CD4-positive, CD25-positive, alpha-beta regulatory T cell (primary cell): ENCODE data around the gene SP140. TPM values are rescaled to one million over a fixed set of nuclear protein-coding genes. Genes with fewer than 3 reads are reported as not detected.

Experiments
- ATAC-seq, 2 donors: fragments of 150-1000 bp; cut with Tn5 transposase; one replicate each; pipeline ENCODE4 v1.10.0; 2021; ENCODE audit warnings: low read depth in 2 of 2, moderate number of reproducible peaks in 2 of 2, moderate library complexity in 1 of 2
- DNase-seq, 3 donors: peaks; one replicate each; pipeline versions ENCODE4 v3.0.0 to v3.0.0-alpha.2; 2012 to 2022; ENCODE audit warnings: mixed read lengths in 1 of 3
- H3K27ac ChIP-seq: one replicate; pipeline ENCODE4 v1.7.0; 2013; ENCODE audit warnings: mild to moderate bottlenecking, low read length; ENCODE audit not compliant: insufficient read depth, poor library complexity, severe bottlenecking
- H3K27me3 ChIP-seq: one replicate; pipeline ENCODE4 v1.7.0; 2013; ENCODE audit warnings: low read length; ENCODE audit not compliant: control insufficient read depth, insufficient read depth
- H3K36me3 ChIP-seq: one replicate; pipeline ENCODE4 v1.7.0; 2013; ENCODE audit warnings: mild to moderate bottlenecking, low read length, moderate library complexity; ENCODE audit not compliant: control insufficient read depth, insufficient read depth
- H3K4me1 ChIP-seq: 2 replicates; pipeline ENCODE4 v1.7.0; 2013; ENCODE audit warnings: mild to moderate bottlenecking, low read length; ENCODE audit not compliant: insufficient read depth, control insufficient read depth, poor library complexity, severe bottlenecking
- H3K4me3 ChIP-seq: one replicate; pipeline ENCODE4 v1.7.0; 2013; ENCODE audit warnings: low read depth, mild to moderate bottlenecking, low read length, moderate library complexity
- H3K9me3 ChIP-seq, 2 experiments: 1 replicate in 1 of 2; 2 replicates in 1 of 2; pipeline ENCODE4 v1.7.0; 2013; ENCODE audit warnings: low read length in 2 of 2, mild to moderate bottlenecking in 1 of 2, moderate library complexity in 1 of 2; ENCODE audit not compliant: control insufficient read depth in 2 of 2
- H3K27ac Mint-ChIP-seq, 3 donors: one replicate each; pipeline ENCODE4 v1.8.0; 2020 to 2022; ENCODE audit warnings: mild to moderate bottlenecking in 3 of 3, mixed read lengths in 3 of 3, moderate library complexity in 2 of 3
- H3K27me3 Mint-ChIP-seq: one replicate; pipeline ENCODE4 v1.8.0; 2022; ENCODE audit warnings: mild to moderate bottlenecking, mixed read lengths
- H3K36me3 Mint-ChIP-seq: one replicate; pipeline ENCODE4 v1.8.0; 2020; ENCODE audit warnings: mixed read lengths
- H3K4me1 Mint-ChIP-seq, 4 donors: one replicate each; pipeline ENCODE4 v1.8.0; 2020 to 2022; ENCODE audit warnings: mixed read lengths in 4 of 4, mild to moderate bottlenecking in 1 of 4
- H3K4me3 Mint-ChIP-seq, 4 donors: one replicate each; pipeline ENCODE4 v1.8.0; 2020 to 2022; ENCODE audit warnings: mild to moderate bottlenecking in 4 of 4, mixed read lengths in 4 of 4, moderate library complexity in 3 of 4
- H3K9me3 Mint-ChIP-seq, 7 donors: one replicate each; pipeline ENCODE4 v1.8.0; 2020 to 2022; ENCODE audit warnings: mixed read lengths in 7 of 7, mild to moderate bottlenecking in 3 of 7, moderate library complexity in 2 of 7
- polyA plus RNA-seq, 4 donors: library from polyadenylated mRNA; unstranded; fragments of 300-500 nt; fragmentation: Illumina TruSeq; gene quantifications; one replicate each; pipeline ENCODE4 v1.2.3, GENCODE V29; 2021
- total RNA-seq: library from RNA; stranded (reverse); gene quantifications from one replicate; pipeline ENCODE4 v1.2.3, GENCODE V29; 2022

SP140 gene
- total and polyA plus RNA-seq, 5 donors from 2014 or later = 22.4 to 100 (median 32.6) TPM

DNA sequence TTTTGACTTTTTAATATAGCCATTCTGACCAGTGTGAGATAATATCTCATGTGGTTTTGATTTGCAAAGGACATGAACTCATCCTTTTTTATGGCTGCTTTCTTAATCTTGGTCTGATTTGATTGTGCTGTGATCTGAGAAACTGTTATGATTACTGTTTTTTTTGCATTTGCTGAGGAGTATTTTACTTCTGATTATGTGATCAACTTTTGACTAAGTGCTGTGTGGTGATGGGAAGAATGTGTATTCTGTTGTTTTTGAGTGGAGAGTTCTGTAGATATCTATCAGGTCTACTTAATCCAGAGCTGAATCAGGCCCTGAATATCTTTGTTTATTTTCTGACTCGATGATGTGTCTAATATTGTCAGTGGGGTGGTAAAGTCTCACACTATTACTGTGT lies 118.2 kb downstream of the SP140 start:
- DNase-seq = no peak
- no peaks in the 10 kb centered on the region for H3K27me3 Mint-ChIP-seq
- peaks cover 43% of the 10 kb centered on the region for H3K36me3 Mint-ChIP-seq
- no peaks in the 10 kb centered on the region for H3K27me3 ChIP-seq
- ATAC-seq = no peak
- peak overlapping the region; percentile 2 to 95 (median 84) for H3K27ac Mint-ChIP-seq
- H3K4me3 ChIP-seq = no peak overlapping the region
- H3K27ac ChIP-seq = no peak overlapping the region
- peaks cover 12 to 19% of the 10 kb centered on the region in 2 experiments for H3K9me3 ChIP-seq
- peak overlapping the region in 3 of 4 donors; percentile 6 to 67 (median 9) for H3K4me3 Mint-ChIP-seq
- peaks cover 30% of the 10 kb centered on the region for H3K36me3 ChIP-seq
- peaks cover 4 to 28% (median 15%) of the 10 kb centered on the region in 7 donors for H3K9me3 Mint-ChIP-seq
- peaks cover 25% of the 10 kb centered on the region for H3K4me1 ChIP-seq
- peaks cover 42 to 56% (median 50%) of the 10 kb centered on the region in 4 donors for H3K4me1 Mint-ChIP-seq

- Histone ChIP-seq H3K4me3 (peak overlapping the region; percentile 5), H3K4me1 (peaks cover 28% of the 10 kb centered on the region), H3K27me3 (no peaks in the 10 kb centered on the region), H3K36me3 (peaks cover 30% of the 10 kb centered on the region), H3K9me3 (peaks cover 12 to 19% of the 10 kb centered on the region in 2 experiments), H3K27ac (no peak overlapping the region)
- H3K27me3 Mint-ChIP-seq = no peaks in the 10 kb centered on the region
- H3K36me3 Mint-ChIP-seq = peaks cover 55% of the 10 kb centered on the region
- H3K4me3 Mint-ChIP-seq = peak overlapping the region in 2 of 4 donors; percentile 3 to 9
- H3K9me3 Mint-ChIP-seq = peaks cover 4 to 28% (median 15%) of the 10 kb centered on the region in 7 donors
- peak overlapping the region in 2 of 3 donors; percentile 76 to 83 for H3K27ac Mint-ChIP-seq
- DNase-seq = no peak
- ATAC-seq = no peak
- H3K4me1 Mint-ChIP-seq = peaks cover 62 to 79% (median 71%) of the 10 kb centered on the region in 4 donors
Observed at GRCh38 chr2:230346465-230346864, 120.9 kb downstream of the SP140 start.

- ATAC-seq (no peak), DNase-seq (no peak)
- H3K27ac Mint-ChIP-seq = peak overlapping the region; percentile 8 to 83 (median 76)
- Histone ChIP-seq H3K27me3 (no peaks in the 10 kb centered on the region), H3K4me1 (peaks cover 28% of the 10 kb centered on the region), H3K36me3 (peaks cover 33% of the 10 kb centered on the region), H3K27ac (no peak overlapping the region), H3K9me3 (peaks cover 12 to 19% of the 10 kb centered on the region in 2 experiments), H3K4me3 (no peak overlapping the region)
- H3K36me3 Mint-ChIP-seq = peaks cover 56% of the 10 kb centered on the region
- no peak overlapping the region for H3K4me3 Mint-ChIP-seq
- H3K4me1 Mint-ChIP-seq = peaks cover 64 to 77% (median 72%) of the 10 kb centered on the region in 4 donors
- no peaks in the 10 kb centered on the region for H3K27me3 Mint-ChIP-seq
- peaks cover 4 to 28% (median 15%) of the 10 kb centered on the region in 7 donors for H3K9me3 Mint-ChIP-seq
Observed at GRCh38 chr2:230346921-230347533, 121.5 kb downstream of the SP140 start.

GRCh38 chr2:230347659-230348305 lies 122.2 kb downstream of the SP140 start:
- Mint-ChIP-seq H3K27ac (peak overlapping the region; percentile 17 to 97 (median 83)), H3K36me3 (peaks cover 55% of the 10 kb centered on the region), H3K27me3 (no peaks in the 10 kb centered on the region), H3K4me3 (peak overlapping the region; percentile 27 to 68 (median 50)), H3K9me3 (peaks cover 3 to 25% (median 15%) of the 10 kb centered on the region in 7 donors), H3K4me1 (peaks cover 64 to 75% (median 68%) of the 10 kb centered on the region in 4 donors)
- DNase-seq (peak in 1 of 3 donors; percentile 82), ATAC-seq (peak; percentile 81)
- Histone ChIP-seq H3K9me3 (peaks cover 12 to 19% of the 10 kb centered on the region in 2 experiments), H3K36me3 (peaks cover 39% of the 10 kb centered on the region), H3K27ac (no peak overlapping the region), H3K4me1 (peaks cover 24% of the 10 kb centered on the region), H3K4me3 (peak overlapping the region; percentile 75), H3K27me3 (no peaks in the 10 kb centered on the region)

DNA sequence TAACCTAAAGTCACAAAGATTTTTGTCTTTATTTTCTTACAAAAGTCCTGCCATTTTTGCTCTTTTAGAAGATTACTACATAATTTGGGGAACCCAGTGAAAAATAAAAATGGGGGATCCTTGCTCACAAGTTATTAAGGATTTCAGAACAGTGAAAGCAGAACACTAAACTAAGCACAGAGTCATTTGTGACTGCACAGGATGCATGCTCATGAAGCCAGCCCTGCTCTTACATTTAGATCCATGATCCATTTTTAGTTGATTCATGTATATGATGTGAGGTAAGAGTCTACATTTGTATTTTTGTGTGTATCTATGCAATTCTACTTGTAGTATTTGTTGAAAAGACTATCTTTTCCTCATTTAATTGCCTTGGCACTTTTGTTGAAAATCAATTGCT lies 123.3 kb downstream of the SP140 start:
- ATAC-seq = peak; percentile 28 to 37
- H3K9me3 ChIP-seq = peaks cover 12 to 19% of the 10 kb centered on the region in 2 experiments
- peaks cover 35% of the 10 kb centered on the region for H3K36me3 ChIP-seq
- H3K27ac ChIP-seq = peak overlapping the region; percentile 26
- Mint-ChIP-seq H3K27ac (peak overlapping the region in 2 of 3 donors; percentile 54 to 83), H3K4me3 (peak overlapping the region; percentile 27 to 68 (median 56)), H3K9me3 (peaks cover 0 to 22% (median 10%) of the 10 kb centered on the region in 7 donors), H3K27me3 (no peaks in the 10 kb centered on the region), H3K4me1 (peaks cover 58 to 71% (median 62%) of the 10 kb centered on the region in 4 donors), H3K36me3 (peaks cover 47% of the 10 kb centered on the region)
- no peaks in the 10 kb centered on the region for H3K27me3 ChIP-seq
- peak in 1 of 3 donors; percentile 63 for DNase-seq
- peak overlapping the region; percentile 75 for H3K4me3 ChIP-seq
- peaks cover 22% of the 10 kb centered on the region for H3K4me1 ChIP-seq

DNA sequence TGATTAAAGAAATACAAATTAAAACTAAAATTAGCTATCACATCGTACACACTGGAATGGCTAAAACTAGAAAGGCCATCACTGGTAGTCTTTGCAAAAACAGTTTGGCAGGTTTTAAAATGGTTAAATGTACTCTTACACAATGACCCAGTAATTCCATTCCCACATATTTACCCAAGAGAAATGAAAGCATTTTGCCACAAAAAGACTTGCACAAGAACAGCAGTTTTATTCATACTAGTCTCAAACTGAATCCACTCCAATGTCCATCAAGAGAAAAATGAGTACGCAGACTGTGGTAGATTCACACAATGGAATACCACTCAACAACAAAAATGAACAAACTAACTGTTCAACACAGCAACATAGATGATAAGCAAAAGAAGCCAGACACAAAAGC lies 130.5 kb downstream of the SP140 start:
- peaks cover 16 to 27% (median 22%) of the 10 kb centered on the region in 4 donors for H3K4me1 Mint-ChIP-seq
- Histone ChIP-seq H3K27me3 (no peaks in the 10 kb centered on the region), H3K36me3 (peaks cover 47% of the 10 kb centered on the region), H3K9me3 (no peaks in the 10 kb centered on the region), H3K4me1 (no peaks in the 10 kb centered on the region), H3K4me3 (no peak overlapping the region), H3K27ac (no peak overlapping the region)
- H3K27me3 Mint-ChIP-seq = peaks cover 4% of the 10 kb centered on the region
- H3K36me3 Mint-ChIP-seq = peaks cover 48% of the 10 kb centered on the region
- H3K27ac Mint-ChIP-seq = no peak overlapping the region
- ATAC-seq (no peak), DNase-seq (no peak)
- H3K9me3 Mint-ChIP-seq = peaks cover 0 to 2% (median 0%) of the 10 kb centered on the region in 7 donors
- H3K4me3 Mint-ChIP-seq = no peak overlapping the region

GRCh38 chr2:230358305-230358704 lies 132.8 kb downstream of the SP140 start:
- Mint-ChIP-seq H3K27ac (peak overlapping the region in 1 of 3 donors; percentile 43), H3K4me3 (no peak overlapping the region), H3K9me3 (peaks cover 0 to 5% (median 0%) of the 10 kb centered on the region in 7 donors), H3K4me1 (peaks cover 20 to 37% (median 32%) of the 10 kb centered on the region in 4 donors), H3K36me3 (peaks cover 60% of the 10 kb centered on the region), H3K27me3 (peaks cover 5% of the 10 kb centered on the region)
- Histone ChIP-seq H3K36me3 (peaks cover 51% of the 10 kb centered on the region), H3K27me3 (no peaks in the 10 kb centered on the region), H3K4me1 (peaks cover 16% of the 10 kb centered on the region), H3K9me3 (no peaks in the 10 kb centered on the region), H3K4me3 (no peak overlapping the region), H3K27ac (no peak overlapping the region)
- ATAC-seq = no peak
- no peak for DNase-seq
